Measurements from ENCODE around the gene SNX1. TPM values are rescaled to one million over a fixed set of nuclear protein-coding genes. Genes with fewer than 3 reads are reported as not detected.

Gene SNX1
- total and polyA plus RNA-seq, 10 of the 15 experiments (the other 5 are each of a cell fraction or from before 2014, with no cell fraction given), result 17.8 to 115 (median 96.3) TPM

GRCh38 chr15:64121614-64122013, 25.8 kb downstream of the SNX1 start:
- RAD21 ChIA-PET (ENCODE audit: unreplicated experiment), result interaction anchor here (1.1 kb wide), 1 partner anchor 32 kb away, joined by 3 read pairs; no protein-coding TSS in a partner anchor
- FAIRE-seq, result no peak

GRCh38 chr15:64122444-64122843, 26.7 kb downstream of the SNX1 start:
- peaks cover 11 to 33% of the 10 kb centered on the region in 2 experiments for H3K36me3 ChIP-seq (ENCODE audit: control insufficient read depth in 2 of 2, insufficient read depth in 2 of 2, low read length in 1 of 2)

More at GRCh38 chr15:64121614-64122013, 25.8 kb downstream of the SNX1 start:
- no peak overlapping the region for H3K9ac ChIP-seq (ENCODE audit: control insufficient read depth, insufficient read depth, low read length)
- 67% methylated on average over 4 of the region's 4 CpGs for WGBS (ENCODE audit: insufficient coverage, insufficient replicate concordance, low lambda C conversion rate, missing lambda C conversion rate)
- no peak overlapping the region for H3K27ac ChIP-seq (ENCODE audit: control insufficient read depth, insufficient read depth)
- no TSS peak for BruUV-seq (replicated peaks)
- peaks cover 13 to 37% of the 10 kb centered on the region in 2 experiments for H3K36me3 ChIP-seq (ENCODE audit: control insufficient read depth in 2 of 2, insufficient read depth in 2 of 2, low read length in 1 of 2)
- H3K4me2 ChIP-seq (ENCODE audit: control insufficient read depth, insufficient read depth), result no peak overlapping the region
- no peaks in the 10 kb centered on the region for H3K79me2 ChIP-seq (ENCODE audit: control insufficient read depth, insufficient read depth, low read length)
- ChIA-PET SMC1A (ENCODE audit: uncharacterized antibody, unreplicated experiment) (interaction anchor here (1.2 kb wide), 1 partner anchor 12 kb away, joined by 4 read pairs; no protein-coding TSS in a partner anchor), POLR2A (interaction anchor here (1.7 kb wide), 1 partner anchor 10 kb away, joined by 4 read pairs; no protein-coding TSS in a partner anchor), CTCF (interaction anchor here (0.9 to 1.9 kb wide), 4 partner anchors 9 to 110 kb away, joined by 3 to 5 read pairs (median 3); no protein-coding TSS in a partner anchor)
- H3K27me3 ChIP-seq (replicated peaks in 1 of 2; ENCODE audit: control insufficient read depth in 2 of 2, insufficient read depth in 2 of 2, low read length in 1 of 2), result no peaks in the 10 kb centered on the region
- ATAC-seq (no peak), DNase-seq (ENCODE audit: low read depth, low spot score) (no peak)
- no peak overlapping the region for H3K4me3 ChIP-seq
- no peak for TF ChIP-seq RFX5 (IDR thresholded peaks at IDR 0.05; ENCODE audit: low read depth, low read length)
- H2AFZ ChIP-seq (ENCODE audit: control insufficient read depth, low read depth, low read length), result no peak overlapping the region
- intact Hi-C loops (cut with micrococcal nuclease; ENCODE audit: unreplicated experiment) (no loop called here), in situ Hi-C loops (cut with MboI) (no loop called here)
- no peaks in the 10 kb centered on the region for H4K20me1 ChIP-seq (ENCODE audit: control insufficient read depth, insufficient read depth)
- no peaks in the 10 kb centered on the region for H3K4me1 ChIP-seq (ENCODE audit: control insufficient read depth, insufficient read depth, low read length)
- H3K9me3 ChIP-seq (replicated peaks; ENCODE audit: control insufficient read depth, insufficient read depth, low read length), result no peaks in the 10 kb centered on the region; the same call in 2 of the 3 replicates

More at GRCh38 chr15:64122444-64122843, 26.7 kb downstream of the SNX1 start:
- Histone ChIP-seq H4K20me1 (ENCODE audit: control insufficient read depth, insufficient read depth) (no peaks in the 10 kb centered on the region), H3K79me2 (ENCODE audit: control insufficient read depth, insufficient read depth, low read length) (no peaks in the 10 kb centered on the region), H3K4me3 (no peak overlapping the region), H3K9me3 (replicated peaks; ENCODE audit: control insufficient read depth, insufficient read depth, low read length) (no peaks in the 10 kb centered on the region; the same call in 2 of the 3 replicates), H3K27ac (ENCODE audit: control insufficient read depth, insufficient read depth) (no peak overlapping the region), H2AFZ (ENCODE audit: control insufficient read depth, low read depth, low read length) (no peak overlapping the region), H3K4me2 (ENCODE audit: control insufficient read depth, insufficient read depth) (no peak overlapping the region), H3K9ac (ENCODE audit: control insufficient read depth, insufficient read depth, low read length) (no peak overlapping the region), H3K27me3 (replicated peaks in 1 of 2; ENCODE audit: control insufficient read depth in 2 of 2, insufficient read depth in 2 of 2, low read length in 1 of 2) (no peaks in the 10 kb centered on the region), H3K4me1 (ENCODE audit: control insufficient read depth, insufficient read depth, low read length) (no peaks in the 10 kb centered on the region)
- ChIA-PET CTCF (interaction anchor here (1.2 to 1.9 kb wide), 3 partner anchors 9 to 31 kb away, joined by 3 to 6 read pairs (median 5); no protein-coding TSS in a partner anchor), POLR2A (interaction anchor here (0.6 to 1.7 kb wide), 2 partner anchors 9 to 490 kb away, joined by 3 to 4 read pairs; no protein-coding TSS in a partner anchor), RAD21 (ENCODE audit: unreplicated experiment) (interaction anchor here (1.1 kb wide), 1 partner anchor 31 kb away, joined by 3 read pairs; no protein-coding TSS in a partner anchor), SMC1A (ENCODE audit: uncharacterized antibody, unreplicated experiment) (interaction anchor here (0.6 to 1.7 kb wide), 5 partner anchors 9 to 510 kb away, joined by 3 to 5 read pairs (median 4); partner anchors contain the start of gene CIAO2A)
- in situ Hi-C loops (cut with MboI) (no loop called here), intact Hi-C loops (cut with micrococcal nuclease; ENCODE audit: unreplicated experiment) (no loop called here)
- TF ChIP-seq SRF (IDR thresholded peaks at IDR 0.05; ENCODE audit: low read depth in 2 of 2, low read length in 2 of 2) (no peak), EGR1 (IDR thresholded peaks at IDR 0.05; ENCODE audit: borderline replicate concordance in 1 of 2, low read depth in 2 of 2, low read length in 2 of 2) (no peak), MYB (IDR thresholded peaks at IDR 0.05; ENCODE audit: borderline replicate concordance, low read depth, low read length) (no peak), MEF2B (IDR thresholded peaks at IDR 0.05; ENCODE audit: partially characterized antibody, poor library complexity, severe bottlenecking) (no peak), NFIC (IDR thresholded peaks at IDR 0.05; ENCODE audit: low read depth, low read length) (no peak)
- FAIRE-seq (no peak), DNase-seq (ENCODE audit: low read depth, low spot score) (no peak), ATAC-seq (no peak)
- BruUV-seq (replicated peaks), result no TSS peak
- WGBS (ENCODE audit: insufficient coverage, insufficient replicate concordance, low lambda C conversion rate, missing lambda C conversion rate), result 90% methylated on average over 1 of the region's 1 CpG

Data from GM12878 (cell line).